ENCODE measurements around the gene UTF1. TPM values are rescaled to one million over a fixed set of nuclear protein-coding genes. Genes with fewer than 3 reads are reported as not detected.

The UTF1 gene
- total RNA-seq, 2 experiments from 2014 or later: not detected

DNA sequence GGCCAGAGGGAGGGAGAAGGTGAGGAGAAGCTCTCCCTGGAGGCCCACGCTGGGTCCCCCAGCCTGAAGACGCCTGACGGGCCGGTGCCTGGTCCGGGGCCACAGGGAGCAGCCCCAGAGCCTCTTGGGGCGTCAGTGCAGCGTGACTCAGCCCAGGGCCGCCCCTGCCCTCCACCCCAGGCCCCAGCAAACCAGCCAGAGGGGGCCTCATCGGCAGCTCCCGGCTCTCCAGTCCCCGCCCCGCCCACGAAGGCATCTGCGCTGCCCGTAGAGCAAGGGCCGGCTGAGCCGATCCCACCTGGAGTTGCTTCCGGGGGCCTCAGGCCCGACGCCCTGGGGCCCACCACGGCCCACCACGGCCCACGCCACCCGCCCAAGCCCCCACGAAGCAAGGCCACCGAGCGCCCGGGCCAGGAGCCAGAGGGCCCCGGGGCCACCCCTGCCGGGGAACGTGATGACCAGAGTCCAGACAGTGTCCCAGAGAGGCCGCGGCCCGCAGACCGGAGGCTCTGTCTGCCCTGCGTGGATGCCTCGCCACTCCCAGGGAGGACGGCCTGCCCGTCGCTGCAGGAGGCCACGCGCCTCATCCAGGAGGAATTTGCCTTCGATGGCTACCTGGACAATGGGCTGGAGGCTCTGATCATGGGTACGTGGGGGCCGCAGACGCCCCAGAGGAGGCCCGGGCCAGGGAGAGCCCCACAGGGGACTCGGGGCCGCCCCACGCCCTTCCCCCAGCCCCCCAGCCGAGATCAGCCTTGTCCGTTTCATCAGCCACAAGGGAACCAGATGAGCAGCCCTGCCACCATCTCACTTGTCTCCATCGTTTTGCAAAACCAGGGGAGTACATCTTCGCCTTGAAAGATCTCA is 31.2 kb upstream of the UTF1 start:
- no peaks in the 10 kb centered on the region for H3K36me3 Mint-ChIP-seq (ENCODE audit: low read depth)
- ChIA-PET POLR2A (no interaction called here), CTCF (no interaction called here)
- H3K9me3 Mint-ChIP-seq (ENCODE audit: low read depth): peaks cover under 1% of the 10 kb centered on the region
- H3K4me3 Mint-ChIP-seq: no peak overlapping the region
- DNase-seq: no peak
- ATAC-seq: no peak
- H3K27ac Mint-ChIP-seq: no peak overlapping the region
- intact Hi-C loops (cut with DNase I, micrococcal nuclease): no loop called here
- peaks cover under 1% of the 10 kb centered on the region for H3K27me3 Mint-ChIP-seq
- H3K4me1 Mint-ChIP-seq: no peaks in the 10 kb centered on the region

DNA sequence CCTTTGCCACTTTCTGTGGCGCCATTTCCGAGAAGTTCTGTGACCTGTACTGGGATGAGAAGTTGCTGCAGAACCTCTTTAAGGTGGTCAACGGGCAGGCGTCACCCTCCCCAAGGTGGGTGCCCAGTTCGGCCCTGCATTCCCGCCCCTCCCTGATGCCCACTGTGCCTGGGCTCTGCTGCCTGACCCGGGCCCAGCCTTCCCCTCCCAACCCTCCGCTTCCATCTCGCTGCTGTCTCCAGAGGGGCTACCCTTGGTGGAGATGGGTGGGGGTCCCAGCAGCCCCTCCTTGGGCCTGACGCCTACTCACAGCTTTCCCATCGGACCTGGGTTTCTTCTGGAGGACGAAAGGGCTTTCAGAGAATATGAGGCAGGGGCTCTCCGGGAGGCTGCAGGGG is 30.5 kb upstream of the UTF1 start:
- no peak overlapping the region for H3K4me3 Mint-ChIP-seq
- H3K36me3 Mint-ChIP-seq (ENCODE audit: low read depth): no peaks in the 10 kb centered on the region
- intact Hi-C loops (cut with DNase I, micrococcal nuclease): no loop called here
- ATAC-seq (no peak), DNase-seq (no peak)
- H3K4me1 Mint-ChIP-seq: no peaks in the 10 kb centered on the region
- ChIA-PET CTCF (no interaction called here), POLR2A (no interaction called here)
- no peak overlapping the region for H3K27ac Mint-ChIP-seq
- H3K27me3 Mint-ChIP-seq: no peaks in the 10 kb centered on the region
- no peaks in the 10 kb centered on the region for H3K9me3 Mint-ChIP-seq (ENCODE audit: low read depth)

GRCh38 chr10:133199992-133200611 is 29.9 kb upstream of the UTF1 start:
- H3K36me3 Mint-ChIP-seq (ENCODE audit: low read depth): no peaks in the 10 kb centered on the region
- ChIA-PET CTCF (no interaction called here), POLR2A (no interaction called here)
- DNase-seq (no peak), ATAC-seq (no peak)
- no peaks in the 10 kb centered on the region for H3K27me3 Mint-ChIP-seq
- no peaks in the 10 kb centered on the region for H3K9me3 Mint-ChIP-seq (ENCODE audit: low read depth)
- intact Hi-C loops (cut with DNase I, micrococcal nuclease): no loop called here
- H3K4me3 Mint-ChIP-seq: no peak overlapping the region
- H3K27ac Mint-ChIP-seq: no peak overlapping the region
- no peaks in the 10 kb centered on the region for H3K4me1 Mint-ChIP-seq

DNA sequence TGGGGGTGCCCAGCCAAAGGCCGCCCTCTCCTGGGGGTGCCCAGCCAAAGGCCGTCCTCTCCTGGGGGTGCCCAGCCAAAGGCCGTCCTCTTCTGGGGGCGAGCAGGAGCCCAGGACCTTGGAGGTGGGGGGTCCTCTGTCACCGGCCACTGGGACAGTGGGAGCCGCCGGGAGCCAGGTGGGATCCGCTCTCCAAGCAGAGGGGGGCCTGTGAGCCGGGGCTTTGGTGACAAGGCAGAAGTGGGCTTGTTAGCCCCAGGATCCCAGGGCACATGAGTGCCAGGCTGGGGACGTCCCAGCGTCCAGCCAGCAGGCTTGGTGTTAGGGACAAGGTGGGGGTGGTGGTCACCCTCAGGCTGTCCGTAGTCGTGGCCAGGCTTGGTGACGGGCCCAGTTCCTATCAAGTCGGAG is 29.4 kb upstream of the UTF1 start:
- POLR2A ChIA-PET: no interaction called here
- Mint-ChIP-seq H3K4me1 (no peaks in the 10 kb centered on the region), H3K27me3 (no peaks in the 10 kb centered on the region), H3K27ac (no peak overlapping the region), H3K36me3 (ENCODE audit: low read depth) (no peaks in the 10 kb centered on the region), H3K9me3 (ENCODE audit: low read depth) (no peaks in the 10 kb centered on the region), H3K4me3 (no peak overlapping the region)
- ATAC-seq: no peak
- DNase-seq: no peak
- intact Hi-C loops (cut with DNase I, micrococcal nuclease): no loop called here
- CTCF ChIA-PET: no interaction called here

- no peaks in the 10 kb centered on the region for H3K4me1 Mint-ChIP-seq
- ATAC-seq (no peak), DNase-seq (no peak)
- H3K36me3 Mint-ChIP-seq (ENCODE audit: low read depth): no peaks in the 10 kb centered on the region
- ChIA-PET CTCF (no interaction called here), POLR2A (no interaction called here)
- no peaks in the 10 kb centered on the region for H3K27me3 Mint-ChIP-seq
- no peak overlapping the region for H3K4me3 Mint-ChIP-seq
- intact Hi-C loops (cut with DNase I, micrococcal nuclease): no loop called here
- no peaks in the 10 kb centered on the region for H3K9me3 Mint-ChIP-seq (ENCODE audit: low read depth)
- H3K27ac Mint-ChIP-seq: no peak overlapping the region
These were observed 28.7 kb upstream of the UTF1 start for GRCh38 chr10:133201151-133201947.

- DNase-seq: no peak
- intact Hi-C loops (cut with DNase I, micrococcal nuclease): no loop called here
- Mint-ChIP-seq H3K27me3 (no peaks in the 10 kb centered on the region), H3K27ac (no peak overlapping the region), H3K4me3 (no peak overlapping the region), H3K4me1 (no peaks in the 10 kb centered on the region), H3K36me3 (ENCODE audit: low read depth) (no peaks in the 10 kb centered on the region), H3K9me3 (ENCODE audit: low read depth) (no peaks in the 10 kb centered on the region)
- ATAC-seq: no peak
- CTCF ChIA-PET: no interaction called here
- POLR2A ChIA-PET: no interaction called here
These were observed 27.9 kb upstream of the UTF1 start for GRCh38 chr10:133201948-133202725.

- Mint-ChIP-seq H3K4me3 (no peak overlapping the region), H3K36me3 (ENCODE audit: low read depth) (no peaks in the 10 kb centered on the region), H3K27ac (no peak overlapping the region), H3K4me1 (no peaks in the 10 kb centered on the region), H3K9me3 (ENCODE audit: low read depth) (no peaks in the 10 kb centered on the region), H3K27me3 (no peaks in the 10 kb centered on the region)
- no peak for DNase-seq
- intact Hi-C loops (cut with DNase I, micrococcal nuclease): no loop called here
- CTCF ChIA-PET: no interaction called here
- POLR2A ChIA-PET: no interaction called here
- no peak for ATAC-seq
These were observed 27.0 kb upstream of the UTF1 start for GRCh38 chr10:133202778-133203651.

- no peak for DNase-seq
- Mint-ChIP-seq H3K4me3 (no peak overlapping the region), H3K36me3 (ENCODE audit: low read depth) (no peaks in the 10 kb centered on the region), H3K27ac (no peak overlapping the region), H3K27me3 (no peaks in the 10 kb centered on the region), H3K9me3 (ENCODE audit: low read depth) (no peaks in the 10 kb centered on the region), H3K4me1 (no peaks in the 10 kb centered on the region)
- POLR2A ChIA-PET: no interaction called here
- CTCF ChIA-PET: no interaction called here
- intact Hi-C loops (cut with DNase I, micrococcal nuclease): no loop called here
- no peak for ATAC-seq
These were observed 26.3 kb upstream of the UTF1 start for GRCh38 chr10:133203652-133204195.

- Mint-ChIP-seq H3K36me3 (ENCODE audit: low read depth) (no peaks in the 10 kb centered on the region), H3K9me3 (ENCODE audit: low read depth) (no peaks in the 10 kb centered on the region), H3K4me3 (no peak overlapping the region), H3K27ac (no peak overlapping the region), H3K27me3 (no peaks in the 10 kb centered on the region), H3K4me1 (no peaks in the 10 kb centered on the region)
- ChIA-PET POLR2A (no interaction called here), CTCF (no interaction called here)
- no peak for DNase-seq
- ATAC-seq: no peak
- intact Hi-C loops (cut with DNase I, micrococcal nuclease): no loop called here
These were observed 25.6 kb upstream of the UTF1 start for GRCh38 chr10:133204226-133205015.

DNA sequence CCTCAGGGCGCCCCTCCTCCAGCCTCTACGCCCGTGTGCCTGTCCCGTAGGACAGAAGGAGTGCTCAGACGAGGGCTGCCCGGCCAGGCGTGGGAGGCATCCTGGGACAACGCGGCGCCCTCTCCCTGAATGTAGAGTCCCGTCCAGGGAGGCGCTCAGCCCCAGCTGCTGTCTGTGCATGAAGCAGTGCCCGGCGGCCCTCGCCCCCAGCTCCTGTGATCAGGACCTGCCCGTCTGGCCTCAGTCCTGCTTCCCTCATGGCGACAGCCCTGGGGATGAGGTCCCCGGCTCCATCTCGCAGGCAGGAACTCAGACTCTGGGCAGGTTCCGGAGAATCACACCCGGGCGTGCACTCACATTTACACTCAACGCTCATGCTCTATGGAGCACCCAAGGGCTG is 24.9 kb upstream of the UTF1 start:
- Mint-ChIP-seq H3K36me3 (ENCODE audit: low read depth) (no peaks in the 10 kb centered on the region), H3K27ac (no peak overlapping the region), H3K4me3 (no peak overlapping the region), H3K9me3 (ENCODE audit: low read depth) (no peaks in the 10 kb centered on the region), H3K27me3 (no peaks in the 10 kb centered on the region), H3K4me1 (no peaks in the 10 kb centered on the region)
- ATAC-seq (no peak), DNase-seq (no peak)
- intact Hi-C loops (cut with DNase I, micrococcal nuclease): no loop called here
- CTCF ChIA-PET: no interaction called here
- POLR2A ChIA-PET: no interaction called here

All from activated CD4-positive, alpha-beta T cell treated with anti-CD3 and anti-CD28 coated beads for 36 hours (primary cell).